ENCODE measurements around the gene OTOL1. TPM values are rescaled to one million over a fixed set of nuclear protein-coding genes. Genes with fewer than 3 reads are reported as not detected.

OTOL1 gene
- total and polyA plus RNA-seq, 7 donors = not detected

DNA sequence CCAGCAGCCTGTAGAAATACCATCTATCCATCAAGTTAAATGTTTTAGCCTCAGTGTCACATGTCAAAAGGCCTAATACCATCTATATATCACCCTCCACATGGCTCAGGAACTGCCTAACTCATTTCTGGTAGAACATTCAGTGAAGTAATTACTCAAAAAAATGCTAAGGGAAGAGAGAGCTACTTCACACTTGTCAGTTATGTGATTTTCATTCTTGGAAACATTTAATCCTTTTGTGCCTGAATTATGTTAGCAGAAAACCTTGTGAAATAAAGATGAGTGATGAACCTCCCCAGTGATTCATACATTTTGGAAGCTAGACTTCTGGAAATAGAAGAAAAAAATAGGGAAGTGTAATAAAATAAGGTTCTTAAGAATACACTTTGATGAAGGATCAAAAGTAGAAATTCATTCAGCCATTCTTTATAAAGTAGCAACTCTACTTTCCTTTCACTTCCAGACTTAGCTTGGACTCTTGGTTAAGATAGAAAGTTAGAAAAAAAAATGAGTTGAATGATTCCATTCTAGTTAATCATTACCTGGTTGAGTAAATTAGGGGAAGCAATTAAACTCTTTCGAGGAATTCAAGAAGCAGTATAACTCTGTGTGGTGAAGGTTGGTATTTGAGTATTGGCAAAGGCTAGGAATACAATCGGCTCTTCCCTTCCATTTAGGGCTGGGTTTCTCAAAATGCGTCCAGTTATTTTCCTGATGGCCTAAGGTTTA lies 3.6 kb downstream of the OTOL1 start:
- intact Hi-C loops (cut with DNase I) = no loop called here
- ATAC-seq = no peak
- no peak for TF ChIP-seq CTCF (IDR thresholded peaks at IDR 0.05)
- WGBS, 3 donors = 81 to 92% (median 86%) methylated on average over 3 of the region's 3 CpGs
- Histone ChIP-seq H3K4me3 (no peak overlapping the region), H3K27me3 (ENCODE audit: insufficient read depth in 3 of 3, low read length in 2 of 3) (no peaks in the 10 kb centered on the region), H3K36me3 (ENCODE audit: insufficient read depth in 1 of 2, low read depth in 1 of 2) (no peaks in the 10 kb centered on the region), H3K9me3 (no peaks in the 10 kb centered on the region), H3K27ac (no peak overlapping the region), H3K4me1 (no peaks in the 10 kb centered on the region)
- no peak for DNase-seq

GRCh38 chr3:161503271-161503670 lies 6.7 kb downstream of the OTOL1 start:
- 82 to 92% (median 84%) methylated on average over 8 of the region's 8 CpGs for WGBS, 3 donors
- no peak for ATAC-seq

GRCh38 chr3:161508852-161509477 lies 12.4 kb downstream of the OTOL1 start:
- no peak for ATAC-seq
- no peak for DNase-seq
- Histone ChIP-seq H3K9me3 (no peaks in the 10 kb centered on the region), H3K4me3 (no peak overlapping the region), H3K27ac (no peak overlapping the region), H3K36me3 (ENCODE audit: insufficient read depth in 1 of 2, low read depth in 1 of 2) (no peaks in the 10 kb centered on the region), H3K4me1 (no peaks in the 10 kb centered on the region), H3K27me3 (ENCODE audit: insufficient read depth in 3 of 3, low read length in 2 of 3) (no peaks in the 10 kb centered on the region)
- 62 to 78% (median 70%) methylated on average over 2 of the region's 2 CpGs for WGBS, 3 donors
- no peak for TF ChIP-seq CTCF (IDR thresholded peaks at IDR 0.05)
- intact Hi-C loops (cut with DNase I) = no loop called here

More at GRCh38 chr3:161503271-161503670, 6.7 kb downstream of the OTOL1 start:
- no peak overlapping the region for H3K4me3 ChIP-seq
- H3K36me3 ChIP-seq (ENCODE audit: insufficient read depth in 1 of 2, low read depth in 1 of 2) = no peaks in the 10 kb centered on the region
- TF ChIP-seq CTCF (IDR thresholded peaks at IDR 0.05) = no peak
- H3K27ac ChIP-seq = no peak overlapping the region
- no peak for DNase-seq
- no peaks in the 10 kb centered on the region for H3K27me3 ChIP-seq (ENCODE audit: insufficient read depth in 3 of 3, low read length in 2 of 3)
- H3K9me3 ChIP-seq = no peaks in the 10 kb centered on the region
- no peaks in the 10 kb centered on the region for H3K4me1 ChIP-seq
- intact Hi-C loops (cut with DNase I) = no loop called here

GRCh38 chr3:161510510-161511260 lies 14.1 kb downstream of the OTOL1 start:
- TF ChIP-seq CTCF (IDR thresholded peaks at IDR 0.05) = no peak
- Histone ChIP-seq H3K27me3 (ENCODE audit: insufficient read depth in 3 of 3, low read length in 2 of 3) (no peaks in the 10 kb centered on the region), H3K9me3 (no peaks in the 10 kb centered on the region), H3K4me3 (no peak overlapping the region), H3K4me1 (no peaks in the 10 kb centered on the region), H3K27ac (no peak overlapping the region), H3K36me3 (ENCODE audit: insufficient read depth in 1 of 2, low read depth in 1 of 2) (no peaks in the 10 kb centered on the region)
- intact Hi-C loops (cut with DNase I) = no loop called here
- 56 to 64% (median 57%) methylated on average over 6 of the region's 6 CpGs for WGBS, 3 donors
- DNase-seq (no peak), ATAC-seq (no peak)
